Gastroesophageal sphincter (tissue), 3 donors: ENCODE measurements around the gene ADAMTS9.

Experiments used
- POLR2A ChIP-seq, 2 donors: fragments of 450-650 bp; IDR thresholded peaks; one replicate each; pipeline ENCODE4 v1.6.1; 2017; ENCODE audit warnings: antibody characterized with exemption in 2 of 2, mild to moderate bottlenecking in 2 of 2, moderate library complexity in 1 of 2
- POLR2AphosphoS5 ChIP-seq: sonication (generic); formaldehyde crosslinking; IDR thresholded peaks from one replicate; pipeline ENCODE4 v1.6.1; 2017; ENCODE audit warnings: antibody characterized with exemption
- TF ChIP-seq, protein P1 (sequence below), 4 experiments: fragments of 200-600 bp in 2 of 4; fragments of 450-650 bp in 2 of 4; sonication (generic) in 1 of 4; IDR thresholded peaks; one replicate each; pipeline ENCODE4 v1.5.1; 2017 to 2019; ENCODE audit warnings: antibody characterized with exemption in 4 of 4, mild to moderate bottlenecking in 2 of 4, moderate library complexity in 2 of 4

DNA sequence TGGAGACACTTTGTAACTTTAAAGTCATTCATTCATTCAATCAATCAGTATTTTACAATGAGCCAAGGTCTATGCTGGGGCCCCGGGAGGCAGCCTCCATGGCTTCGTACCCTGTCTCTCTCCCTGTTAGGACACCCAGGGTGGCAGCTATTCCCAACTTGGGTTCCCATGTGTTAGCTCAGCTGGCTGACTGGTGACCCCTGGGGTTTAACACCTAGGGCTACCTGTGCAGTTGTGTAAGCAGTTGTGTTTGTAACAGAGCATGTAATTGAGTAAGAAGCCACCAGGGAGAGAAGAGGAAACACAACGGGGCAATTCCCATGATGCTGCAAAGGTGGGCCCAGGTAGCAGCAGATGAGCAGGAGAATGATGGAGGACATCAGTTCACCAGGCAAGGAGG is 132.4 kb downstream of the ADAMTS9 start:
- TF ChIP-seq POLR2A (IDR thresholded peaks at IDR 0.05): no peak
- TF ChIP-seq, protein P1, sequence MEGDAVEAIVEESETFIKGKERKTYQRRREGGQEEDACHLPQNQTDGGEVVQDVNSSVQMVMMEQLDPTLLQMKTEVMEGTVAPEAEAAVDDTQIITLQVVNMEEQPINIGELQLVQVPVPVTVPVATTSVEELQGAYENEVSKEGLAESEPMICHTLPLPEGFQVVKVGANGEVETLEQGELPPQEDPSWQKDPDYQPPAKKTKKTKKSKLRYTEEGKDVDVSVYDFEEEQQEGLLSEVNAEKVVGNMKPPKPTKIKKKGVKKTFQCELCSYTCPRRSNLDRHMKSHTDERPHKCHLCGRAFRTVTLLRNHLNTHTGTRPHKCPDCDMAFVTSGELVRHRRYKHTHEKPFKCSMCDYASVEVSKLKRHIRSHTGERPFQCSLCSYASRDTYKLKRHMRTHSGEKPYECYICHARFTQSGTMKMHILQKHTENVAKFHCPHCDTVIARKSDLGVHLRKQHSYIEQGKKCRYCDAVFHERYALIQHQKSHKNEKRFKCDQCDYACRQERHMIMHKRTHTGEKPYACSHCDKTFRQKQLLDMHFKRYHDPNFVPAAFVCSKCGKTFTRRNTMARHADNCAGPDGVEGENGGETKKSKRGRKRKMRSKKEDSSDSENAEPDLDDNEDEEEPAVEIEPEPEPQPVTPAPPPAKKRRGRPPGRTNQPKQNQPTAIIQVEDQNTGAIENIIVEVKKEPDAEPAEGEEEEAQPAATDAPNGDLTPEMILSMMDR (IDR thresholded peaks at IDR 0.05): no peak
- no peak for TF ChIP-seq POLR2AphosphoS5
